Bronchial epithelial cell (primary cell): ENCODE results near the gene MS4A6E. TPM values are rescaled to one million over a fixed set of nuclear protein-coding genes. Genes with fewer than 3 reads are reported as not detected.
"Not testable (repeated sequence)": the region's sequence is repeated elsewhere in the genome, so short reads cannot be mapped to it uniquely, and the experiment has no call there.

Experiments used
- DNase-seq: peaks from one replicate; pipeline ENCODE4 v3.0.0-alpha.2; 2010; ENCODE audit warnings: low read depth
- FAIRE-seq: peaks from 2 replicates; lab custom pipeline; 2011; peaks lifted over from hg19 to GRCh38; lab: Jason Lieb, UNC
- H3K27me3 ChIP-seq: 2 replicates; pipeline ENCODE4 v1.5.1; 2011; ENCODE audit warnings: low read length; ENCODE audit not compliant: control insufficient read depth, insufficient read depth
- H3K36me3 ChIP-seq: 2 replicates; pipeline ENCODE4 v1.5.1; 2011; ENCODE audit warnings: low read length; ENCODE audit not compliant: control insufficient read depth, insufficient read depth
- H3K4me3 ChIP-seq: 2 replicates; pipeline ENCODE4 v1.5.1; 2011; ENCODE audit warnings: mild to moderate bottlenecking, low read depth, low read length, control low read depth
- CTCF ChIP-seq: IDR thresholded peaks from 2 replicates; pipeline ENCODE4 v1.5.1; 2011; ENCODE audit warnings: mild to moderate bottlenecking, moderate library complexity, low read length, control low read depth, inconsistent platforms; ENCODE audit not compliant: insufficient read depth, severe bottlenecking
- total RNA-seq: library from RNA; depleted of rRNA; stranded (reverse); fragments of >200 nt; gene quantifications from 2 replicates; pipeline ENCODE4 v1.2.1, GENCODE V29; 2014

The MS4A6E gene
- total RNA-seq = not detected in 2 replicates

GRCh38 chr11:60326955-60327354 lies at the start of gene MS4A6E:
MS4A6E (plus strand) TSS chr11:60327255; CDS start chr11:60334896, 7,641 bp downstream.
- no peak for FAIRE-seq
- no peak within 1 kb of the TSS for H3K4me3 ChIP-seq
- no peak for TF ChIP-seq CTCF
- no peaks in the 10 kb centered on the region for H3K36me3 ChIP-seq
- H3K27me3 ChIP-seq = no peaks in the 10 kb centered on the region
- no peak for DNase-seq

- Histone ChIP-seq H3K27me3 (no peaks in the 10 kb centered on the region), H3K36me3 (no peaks in the 10 kb centered on the region), H3K4me3 (no peak within 1 kb of the TSS)
- DNase-seq = no peak
- TF ChIP-seq CTCF = no peak
- peak; percentile 43 for FAIRE-seq
Observed at GRCh38 chr11:60280412-60280811, 46.6 kb upstream of the MS4A6E start, which contains the start of gene MS4A4A. MS4A4A (plus strand) TSS chr11:60280666; CDS start chr11:60280676, 10 bp downstream.

GRCh38 chr11:60281485-60281884 lies 45.6 kb upstream of the MS4A6E start:
- Histone ChIP-seq H3K4me3 (no peak overlapping the region), H3K27me3 (no peaks in the 10 kb centered on the region), H3K36me3 (no peaks in the 10 kb centered on the region)
- no peak for DNase-seq
- TF ChIP-seq CTCF = no peak
- FAIRE-seq = no peak

GRCh38 chr11:60282286-60282685 lies 44.8 kb upstream of the MS4A6E start:
- FAIRE-seq = no peak

GRCh38 chr11:60285411-60286126 lies 41.5 kb upstream of the MS4A6E start:
- H3K4me3 ChIP-seq, H3K27me3 ChIP-seq, DNase-seq, FAIRE-seq, H3K36me3 ChIP-seq: not testable (repeated sequence)

More at GRCh38 chr11:60282286-60282685, 44.8 kb upstream of the MS4A6E start:
- Histone ChIP-seq H3K27me3 (no peaks in the 10 kb centered on the region), H3K4me3 (no peak overlapping the region), H3K36me3 (no peaks in the 10 kb centered on the region)
- TF ChIP-seq CTCF = no peak
- no peak for DNase-seq

GRCh38 chr11:60288531-60288930 lies 38.5 kb upstream of the MS4A6E start:
- Histone ChIP-seq H3K27me3 (no peaks in the 10 kb centered on the region), H3K36me3 (no peaks in the 10 kb centered on the region), H3K4me3 (no peak overlapping the region)
- TF ChIP-seq CTCF = no peak
- FAIRE-seq = no peak
- DNase-seq = no peak
